C4-2B (cell line): ENCODE data around the gene HEATR1.

Source experiments
- H3K27ac ChIP-seq: fragments of 450-650 bp; 2 replicates; pipeline ENCODE4 v1.5.1; 2017
- CTCF ChIP-seq: fragments of 450-650 bp; conservative IDR thresholded peaks from 2 replicates; pipeline ENCODE4 v1.5.1; 2017; ENCODE audit warnings: mild to moderate bottlenecking
- ZFX ChIP-seq: fragments of 450-650 bp; IDR thresholded peaks from 2 replicates; pipeline ENCODE4 v1.6.1; 2017

The HEATR1 gene

DNA sequence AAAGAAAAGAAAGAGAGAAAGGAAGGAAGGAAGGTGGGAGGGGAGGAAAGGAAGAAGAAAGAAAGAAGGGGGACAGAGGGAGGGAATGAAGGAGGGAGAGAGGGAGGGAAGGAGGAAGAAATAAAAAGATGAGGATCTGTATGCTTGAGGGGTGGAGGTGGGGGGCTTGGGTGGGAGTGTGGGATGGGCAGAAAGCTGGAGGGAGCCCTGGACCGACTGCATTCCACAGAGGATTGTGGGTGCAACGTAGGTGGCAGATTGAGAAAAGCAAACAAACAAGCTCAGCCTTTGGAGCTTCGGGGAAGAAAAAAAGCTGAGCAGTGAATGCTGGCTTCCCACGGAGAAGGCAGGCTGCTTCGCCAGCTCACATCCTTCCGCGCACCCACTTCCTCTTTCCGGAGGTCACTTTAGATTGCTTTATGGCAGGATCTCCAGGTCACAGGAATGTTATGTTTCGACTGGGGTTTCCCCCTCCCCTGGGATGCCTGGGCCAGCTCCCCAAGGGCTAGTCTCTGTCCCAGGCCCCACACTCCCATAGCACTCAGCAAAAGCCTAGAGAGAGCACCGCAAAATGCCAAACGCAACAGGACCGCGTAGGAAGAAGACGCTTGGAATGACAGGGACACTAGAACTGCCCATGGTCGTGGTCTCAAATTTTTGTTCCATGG is 101.2 kb downstream of the HEATR1 start:
- no peak overlapping the region for H3K27ac ChIP-seq
- TF ChIP-seq CTCF, result no peak
- no peak for TF ChIP-seq ZFX

DNA sequence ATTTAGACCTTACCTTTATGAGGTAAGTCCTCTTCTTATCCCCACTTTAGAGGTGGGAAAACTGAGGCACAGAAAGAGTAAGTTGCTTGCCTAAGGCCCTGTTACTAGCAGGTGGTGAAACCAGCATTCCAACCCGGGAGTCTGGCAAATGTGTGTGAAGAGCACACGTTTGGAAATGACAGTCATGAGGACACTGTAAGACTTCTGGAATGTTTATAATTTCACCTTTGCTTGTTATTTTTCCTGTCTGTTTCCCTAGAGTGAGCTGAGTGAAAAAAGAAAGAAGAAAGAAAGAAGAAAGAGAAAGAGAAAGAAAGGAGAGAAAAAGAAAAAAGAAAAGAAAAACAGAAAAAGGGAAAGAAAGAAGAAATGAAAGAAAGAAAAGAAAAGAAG is 101.7 kb downstream of the HEATR1 start:
- no peak overlapping the region for H3K27ac ChIP-seq
- TF ChIP-seq ZFX (no peak), CTCF (no peak)

DNA sequence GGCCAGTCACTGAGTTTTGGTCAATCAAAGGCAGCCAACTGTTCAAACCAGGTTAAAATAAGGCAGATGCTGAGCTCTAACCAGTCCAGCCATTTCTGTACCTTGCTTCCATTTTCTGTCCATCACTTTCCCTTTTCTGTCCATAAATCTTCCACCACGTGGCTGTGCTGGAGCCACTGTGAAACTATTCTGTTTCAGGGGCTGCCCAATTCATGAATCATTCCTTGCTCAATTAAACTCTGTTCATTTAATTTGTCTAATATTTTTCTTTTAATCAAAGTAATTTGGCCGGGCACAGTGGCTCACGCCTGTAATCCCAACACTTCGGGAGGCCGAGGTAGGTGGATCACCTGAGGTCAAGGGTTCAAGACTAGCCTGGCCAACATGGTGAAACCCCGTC is 103.2 kb downstream of the HEATR1 start:
- no peak overlapping the region for H3K27ac ChIP-seq
- TF ChIP-seq ZFX (no peak), CTCF (no peak)
